Lower leg skin (tissue), 3 donors: Measurements from ENCODE around the gene STPG2.

ENCODE experiments used
- POLR2A ChIP-seq, 2 donors: fragments of 450-650 bp; IDR thresholded peaks; one replicate each; pipeline ENCODE4 v1.6.1; 2016 to 2017; ENCODE audit warnings: antibody characterized with exemption in 2 of 2, mild to moderate bottlenecking in 1 of 2, moderate library complexity in 1 of 2
- TF ChIP-seq, protein P1 (sequence below), 3 donors: fragments of 450-650 bp; IDR thresholded peaks; one replicate each; pipeline ENCODE4 v1.5.1; 2016; ENCODE audit warnings: antibody characterized with exemption in 3 of 3, mild to moderate bottlenecking in 3 of 3, moderate library complexity in 2 of 3

DNA sequence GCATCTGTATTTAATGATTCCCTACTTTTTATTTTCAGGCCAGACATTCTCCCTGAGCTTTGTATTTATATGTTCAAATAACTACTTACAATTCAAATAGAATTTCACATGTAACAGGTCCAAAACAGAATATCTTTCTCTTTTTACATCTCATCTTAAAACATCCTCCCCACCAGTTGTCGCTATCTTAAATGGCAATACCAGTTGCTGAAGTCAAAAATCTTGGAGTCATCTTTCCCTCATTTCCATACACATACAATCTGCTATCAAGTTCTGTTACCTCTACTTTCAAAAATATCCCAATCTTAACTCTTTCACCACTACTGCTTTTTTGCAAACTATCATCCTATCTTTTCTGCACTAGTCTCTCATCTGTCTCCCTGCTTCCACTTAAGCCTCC is 330.5 kb downstream of the STPG2 start:
- TF ChIP-seq, protein P1, sequence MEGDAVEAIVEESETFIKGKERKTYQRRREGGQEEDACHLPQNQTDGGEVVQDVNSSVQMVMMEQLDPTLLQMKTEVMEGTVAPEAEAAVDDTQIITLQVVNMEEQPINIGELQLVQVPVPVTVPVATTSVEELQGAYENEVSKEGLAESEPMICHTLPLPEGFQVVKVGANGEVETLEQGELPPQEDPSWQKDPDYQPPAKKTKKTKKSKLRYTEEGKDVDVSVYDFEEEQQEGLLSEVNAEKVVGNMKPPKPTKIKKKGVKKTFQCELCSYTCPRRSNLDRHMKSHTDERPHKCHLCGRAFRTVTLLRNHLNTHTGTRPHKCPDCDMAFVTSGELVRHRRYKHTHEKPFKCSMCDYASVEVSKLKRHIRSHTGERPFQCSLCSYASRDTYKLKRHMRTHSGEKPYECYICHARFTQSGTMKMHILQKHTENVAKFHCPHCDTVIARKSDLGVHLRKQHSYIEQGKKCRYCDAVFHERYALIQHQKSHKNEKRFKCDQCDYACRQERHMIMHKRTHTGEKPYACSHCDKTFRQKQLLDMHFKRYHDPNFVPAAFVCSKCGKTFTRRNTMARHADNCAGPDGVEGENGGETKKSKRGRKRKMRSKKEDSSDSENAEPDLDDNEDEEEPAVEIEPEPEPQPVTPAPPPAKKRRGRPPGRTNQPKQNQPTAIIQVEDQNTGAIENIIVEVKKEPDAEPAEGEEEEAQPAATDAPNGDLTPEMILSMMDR (IDR thresholded peaks at IDR 0.05) = no peak
- TF ChIP-seq POLR2A (IDR thresholded peaks at IDR 0.05) = no peak
